Panc1 (cell line): ENCODE data around the gene CFAP221. TPM values are rescaled to one million over a fixed set of nuclear protein-coding genes. Genes with fewer than 3 reads are reported as not detected.

Source experiments
- total RNA-seq: library from RNA; stranded (reverse); gene quantifications from one replicate; pipeline ENCODE4 v1.2.1, GENCODE V29; 2021; ENCODE audit not compliant: unreplicated experiment

CFAP221 gene
- total RNA-seq, 1 experiment from 2014 or later: not detected

Other genes with a start within 250 kb of the CFAP221 start
- gene C2orf76, start 177.6 kb upstream of the CFAP221 start, total RNA-seq: 22.7 TPM
- 253 TPM for gene DBI, start 177.5 kb upstream of the CFAP221 start, total RNA-seq
- gene TMEM37, start 112.6 kb upstream of the CFAP221 start, total RNA-seq: 0.28 TPM
- gene SCTR, start 20.0 kb upstream of the CFAP221 start, total RNA-seq: not detected
- gene TMEM177, start 134.8 kb downstream of the CFAP221 start, total RNA-seq: 16.8 TPM
- gene PTPN4, start 215.5 kb downstream of the CFAP221 start, total RNA-seq: 45.9 TPM